HG02840 (cell line): ENCODE data around the gene OLFM1.

Source experiments
- ATAC-seq: cut with Tn5 transposase; IDR thresholded peaks from one replicate; pipeline ENCODE4 v1.9.1; 2021; ENCODE audit warnings: mild to moderate bottlenecking, moderate library complexity, moderate number of reproducible peaks; ENCODE audit not compliant: unreplicated experiment, low FRiP score

The OLFM1 gene

GRCh38 chr9:135087489-135087792 is at the start of gene OLFM1:
Gene OLFM1 (plus strand): TSS chr9:135087668. CDS start chr9:135087990, 322 bp downstream.
- ATAC-seq = no peak

DNA sequence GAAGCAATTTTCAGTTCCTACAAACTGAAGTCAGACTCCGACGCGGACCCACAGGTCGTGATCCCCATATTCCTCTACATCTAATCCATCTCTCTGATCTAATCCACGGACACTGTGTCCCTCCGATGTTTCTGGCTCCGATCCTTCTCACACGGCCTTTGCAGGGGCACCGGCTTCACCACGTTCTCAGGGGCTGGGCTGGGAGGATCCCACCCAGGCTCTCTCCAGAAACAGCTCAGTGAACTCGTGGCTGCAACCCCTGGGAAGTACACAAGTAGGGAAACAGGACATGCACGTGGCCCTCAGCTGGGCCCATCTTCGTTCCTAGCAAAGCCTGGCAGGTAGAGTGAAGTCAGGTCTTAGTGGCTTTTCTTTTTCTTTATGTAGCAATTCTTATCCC is 49.1 kb upstream of the OLFM1 start:
- ATAC-seq = no peak

GRCh38 chr9:135038826-135039225 is 48.6 kb upstream of the OLFM1 start:
- no peak for ATAC-seq

GRCh38 chr9:135039266-135039870 is 48.1 kb upstream of the OLFM1 start:
- ATAC-seq = no peak

- no peak for ATAC-seq
These were observed 47.4 kb upstream of the OLFM1 start for GRCh38 chr9:135039916-135040645.

DNA sequence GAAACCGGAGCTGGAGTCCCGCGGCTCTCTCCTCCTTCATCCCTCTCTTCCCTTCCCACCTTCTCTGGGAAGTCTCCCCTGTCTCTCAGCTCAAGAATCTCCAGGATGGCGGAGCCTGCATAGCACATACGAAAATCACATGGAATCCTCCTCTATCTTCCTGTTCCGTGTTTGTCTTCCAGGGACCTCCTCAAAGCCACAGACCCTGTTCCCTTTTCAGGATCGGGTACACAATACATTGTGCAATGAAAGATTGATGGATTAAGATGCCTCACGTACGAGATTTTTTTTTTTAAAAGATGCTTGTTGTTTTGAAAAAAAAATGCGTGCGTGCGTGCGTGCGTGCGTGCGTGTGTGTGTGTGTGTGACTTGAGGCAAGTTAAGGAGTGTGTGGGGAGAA is 46.6 kb upstream of the OLFM1 start:
- no peak for ATAC-seq

DNA sequence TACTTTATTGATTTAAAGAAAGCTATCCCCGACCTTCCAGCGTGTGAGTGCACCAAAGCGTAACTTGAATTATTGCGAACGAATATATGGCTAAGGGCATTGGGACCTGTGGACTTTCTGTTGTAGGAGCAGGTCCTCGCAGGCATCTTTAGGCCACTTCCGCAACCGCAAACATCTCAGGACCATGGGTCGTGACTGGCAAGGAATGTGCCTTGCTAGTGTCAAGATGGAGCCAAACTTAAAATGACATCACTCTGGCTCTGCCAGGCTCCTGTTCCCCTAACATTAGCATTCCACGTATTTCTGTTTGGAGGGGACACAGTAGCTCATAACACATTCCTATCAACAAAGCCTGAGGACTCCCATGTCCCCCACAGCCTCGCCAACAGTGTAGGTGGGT is 44.1 kb upstream of the OLFM1 start:
- no peak for ATAC-seq

DNA sequence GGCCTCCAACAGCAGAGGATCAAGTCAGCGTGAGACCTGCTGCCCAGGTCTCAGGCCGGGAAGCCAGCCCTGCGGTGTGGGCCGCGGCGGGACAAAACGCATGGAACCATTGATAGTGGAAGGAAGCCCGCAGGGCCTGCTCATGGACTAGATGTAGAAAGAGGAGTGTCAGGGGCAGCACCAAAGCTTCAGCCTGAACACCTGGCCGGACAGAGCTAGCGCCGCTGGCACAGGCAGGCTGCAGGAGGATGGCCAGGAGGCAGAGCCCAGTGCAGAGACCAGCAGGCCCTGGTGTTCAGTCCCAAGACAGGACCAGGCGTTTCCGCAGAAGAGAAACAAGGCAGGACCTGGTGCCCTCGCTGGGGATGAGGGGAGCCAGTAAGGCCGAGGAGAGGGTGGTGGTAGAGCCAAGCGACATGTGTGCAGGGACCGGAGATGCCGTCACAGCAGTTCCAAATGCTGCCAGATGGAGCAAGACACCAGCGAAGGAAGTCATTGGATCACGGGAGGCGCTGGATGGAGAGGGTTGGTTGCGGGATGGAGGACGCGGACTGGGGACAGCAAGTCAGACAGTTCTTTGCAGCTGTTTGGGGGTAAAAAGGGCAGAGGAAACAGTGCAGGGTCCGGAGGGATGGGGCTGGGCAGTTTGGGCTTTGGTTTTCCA is 42.1 kb upstream of the OLFM1 start:
- ATAC-seq = no peak

DNA sequence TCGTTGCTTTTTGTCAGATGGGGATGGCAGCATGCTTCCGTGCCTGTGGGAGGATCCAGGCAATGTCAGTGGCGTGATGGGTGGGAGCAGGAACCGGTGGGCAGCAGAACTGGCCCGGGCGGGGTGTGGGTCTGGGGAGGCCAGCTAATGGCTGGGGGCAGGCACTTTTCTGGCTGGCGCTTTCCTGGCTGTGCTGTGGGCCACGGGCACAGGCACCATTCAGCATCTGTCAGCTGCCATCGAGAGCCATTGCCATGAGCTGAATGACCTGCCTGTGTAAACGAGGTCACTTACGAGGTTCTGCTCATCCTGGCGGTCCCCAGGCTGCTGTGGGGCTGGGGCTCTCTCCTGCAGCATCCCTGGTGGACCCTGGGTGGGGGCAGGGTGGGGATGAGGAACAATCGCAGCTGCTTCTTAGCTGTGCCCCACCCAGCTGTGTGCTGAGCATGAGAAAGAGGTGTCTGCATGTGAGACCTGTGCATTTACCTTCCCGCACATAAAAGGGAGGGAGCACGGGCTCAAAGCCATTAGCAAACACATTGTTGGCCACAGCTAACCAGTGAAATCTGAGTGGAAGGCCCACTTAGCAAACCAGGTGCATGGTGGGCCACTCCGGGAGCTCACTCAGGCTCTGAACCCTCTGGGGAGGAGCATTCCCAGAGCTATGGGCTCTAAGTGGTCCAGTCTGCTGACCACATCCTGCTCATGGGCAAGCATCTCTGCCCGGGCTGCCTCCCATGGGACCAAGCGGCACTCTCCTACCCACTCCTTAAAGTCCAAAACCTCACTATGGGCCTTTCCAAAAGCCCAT is 41.3 kb upstream of the OLFM1 start:
- no peak for ATAC-seq

DNA sequence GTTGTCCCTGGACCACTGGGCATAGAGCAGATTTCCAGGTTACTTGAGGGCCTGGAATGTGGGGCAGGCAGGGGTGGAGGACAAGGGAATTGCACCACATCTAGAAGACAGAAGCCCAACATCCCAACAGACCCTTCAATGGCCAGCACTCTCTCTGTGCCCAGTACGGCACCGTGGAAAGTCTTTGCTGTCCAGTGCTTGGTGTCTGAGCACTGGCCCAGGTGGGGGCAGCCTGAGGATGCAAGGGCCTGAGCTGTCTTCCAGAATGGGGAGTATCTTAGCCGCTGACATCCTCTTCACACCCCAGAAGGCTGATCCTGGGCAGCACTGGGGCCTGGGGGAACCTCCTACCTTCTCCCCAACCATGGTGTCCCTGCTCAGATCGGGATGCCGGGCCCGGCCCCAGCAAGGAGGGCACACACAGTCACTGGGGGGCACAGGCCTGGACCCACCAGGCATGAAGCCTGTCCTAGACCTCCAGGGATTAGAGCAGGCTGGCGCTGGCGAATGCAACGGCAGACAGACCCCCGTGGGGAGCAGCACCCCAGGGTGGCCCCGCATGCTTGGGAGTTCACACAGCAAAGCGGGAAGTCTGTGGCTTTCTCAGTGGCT is 40.6 kb upstream of the OLFM1 start:
- no peak for ATAC-seq

- ATAC-seq = no peak
These were observed 39.9 kb upstream of the OLFM1 start for GRCh38 chr9:135047521-135047920.

- no peak for ATAC-seq
These were observed 39.3 kb upstream of the OLFM1 start for GRCh38 chr9:135048046-135048757.

- ATAC-seq = no peak
These were observed 38.6 kb upstream of the OLFM1 start for GRCh38 chr9:135048758-135049444.

- ATAC-seq = no peak
These were observed 38.0 kb upstream of the OLFM1 start for GRCh38 chr9:135049460-135049859.

DNA sequence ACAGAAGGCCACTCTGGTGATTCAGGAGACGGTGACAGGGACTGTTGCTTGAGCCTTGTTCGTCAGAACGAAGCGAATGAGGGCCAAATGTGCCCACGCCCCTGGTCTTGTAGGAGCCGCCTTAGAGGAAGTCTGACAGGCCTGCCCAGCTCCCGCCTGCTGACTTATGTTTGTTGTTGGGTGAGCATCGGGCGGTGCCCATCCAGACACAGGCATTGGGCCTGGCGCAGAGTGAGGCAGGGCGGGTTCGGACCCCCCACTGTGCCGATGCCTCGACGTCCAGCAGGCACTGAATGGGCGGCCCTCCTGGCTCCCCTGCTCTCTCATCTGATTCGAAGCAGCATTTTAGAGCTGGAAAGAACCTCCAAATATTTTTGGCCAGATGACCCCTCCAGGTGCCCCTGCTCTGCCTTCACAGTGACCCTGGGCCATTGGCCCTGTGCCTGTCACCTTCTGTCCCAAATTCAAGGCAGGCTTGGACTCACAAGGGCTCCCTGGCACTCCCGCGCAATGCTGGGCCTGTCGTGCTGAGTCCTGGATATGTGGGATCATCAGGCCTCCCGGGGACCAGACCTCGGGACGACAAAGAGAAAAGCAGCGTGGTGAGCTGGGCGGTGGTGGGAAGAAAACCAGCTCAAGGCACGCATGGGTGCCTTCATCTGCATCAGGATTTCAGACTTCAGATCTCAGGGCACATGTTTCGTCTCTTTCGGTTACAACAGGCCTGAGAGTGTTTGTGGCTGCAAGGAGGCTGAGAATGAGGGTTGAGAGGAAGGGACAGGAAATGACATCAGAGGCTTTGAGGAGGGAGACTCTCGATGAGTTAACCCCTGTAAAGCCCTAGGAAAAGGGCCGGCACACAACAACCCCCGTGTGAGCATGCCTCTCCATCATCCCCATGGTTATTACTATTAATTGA is 37.1 kb upstream of the OLFM1 start:
- ATAC-seq = no peak

DNA sequence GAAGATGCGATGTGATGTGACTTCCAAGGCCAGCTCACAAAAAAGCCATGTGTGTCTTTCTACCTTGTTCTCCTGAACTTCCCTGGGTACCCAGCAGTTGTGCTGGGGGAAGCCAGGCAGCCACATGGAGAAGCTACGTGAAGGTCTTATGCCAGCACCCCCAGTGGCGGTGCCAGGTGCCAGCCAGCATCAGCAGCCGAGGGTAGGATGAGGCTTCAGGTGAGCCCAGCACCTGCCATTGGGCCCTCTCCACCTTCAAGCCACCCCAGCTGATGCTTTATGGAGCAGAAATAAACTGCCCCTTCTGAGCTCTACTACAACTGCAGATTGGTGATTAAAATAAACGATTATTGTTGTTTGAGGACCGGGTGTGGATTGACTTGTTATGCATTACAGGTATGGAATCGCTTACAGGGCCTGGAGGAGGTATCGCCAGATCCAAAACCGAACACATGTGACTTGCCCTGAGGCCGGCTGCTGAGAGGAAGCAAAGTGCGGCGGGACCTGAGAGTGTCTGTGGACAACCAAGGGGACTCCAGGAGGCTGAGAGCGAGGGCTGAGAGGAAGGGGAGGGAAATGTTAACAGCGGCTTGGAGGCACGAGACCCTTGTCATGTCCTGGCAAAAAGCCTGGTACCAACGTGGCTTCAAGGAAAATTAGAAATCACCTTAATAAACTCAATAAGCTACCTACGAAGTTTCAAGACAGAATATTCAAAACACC is 36.0 kb upstream of the OLFM1 start:
- ATAC-seq = no peak

DNA sequence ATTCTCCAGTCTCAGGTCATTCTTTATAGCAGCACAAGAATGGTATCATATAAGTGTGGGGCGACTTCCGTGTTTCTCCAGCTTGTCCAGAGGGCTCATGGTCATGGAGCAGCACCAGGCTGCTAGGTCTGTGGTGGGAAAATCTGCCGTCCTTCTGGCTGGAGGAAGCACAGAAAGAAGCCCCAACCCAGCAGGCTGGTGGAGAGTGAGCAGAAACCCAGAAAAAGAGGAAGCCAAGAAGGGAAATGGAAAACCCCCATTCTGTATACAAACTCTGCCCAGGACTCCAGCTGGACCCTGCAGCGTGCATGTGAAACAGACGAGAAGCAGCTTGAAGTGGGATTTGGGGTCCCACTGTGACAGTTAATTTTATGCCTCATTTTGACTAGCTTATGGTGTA is 34.3 kb upstream of the OLFM1 start:
- ATAC-seq = no peak

- ATAC-seq = no peak
These were observed 32.3 kb upstream of the OLFM1 start for GRCh38 chr9:135055181-135055580.
